GM19240 (cell line): ENCODE data around the gene RAP1A.
"Not testable (repeated sequence)": the region's sequence is repeated elsewhere in the genome, so short reads cannot be mapped to it uniquely, and the experiment has no call there.

Experiments used
- DNase-seq: peaks from one replicate; pipeline ENCODE4 v3.0.0; 2011; ENCODE audit warnings: low spot score; ENCODE audit not compliant: insufficient read length

The RAP1A gene

DNA sequence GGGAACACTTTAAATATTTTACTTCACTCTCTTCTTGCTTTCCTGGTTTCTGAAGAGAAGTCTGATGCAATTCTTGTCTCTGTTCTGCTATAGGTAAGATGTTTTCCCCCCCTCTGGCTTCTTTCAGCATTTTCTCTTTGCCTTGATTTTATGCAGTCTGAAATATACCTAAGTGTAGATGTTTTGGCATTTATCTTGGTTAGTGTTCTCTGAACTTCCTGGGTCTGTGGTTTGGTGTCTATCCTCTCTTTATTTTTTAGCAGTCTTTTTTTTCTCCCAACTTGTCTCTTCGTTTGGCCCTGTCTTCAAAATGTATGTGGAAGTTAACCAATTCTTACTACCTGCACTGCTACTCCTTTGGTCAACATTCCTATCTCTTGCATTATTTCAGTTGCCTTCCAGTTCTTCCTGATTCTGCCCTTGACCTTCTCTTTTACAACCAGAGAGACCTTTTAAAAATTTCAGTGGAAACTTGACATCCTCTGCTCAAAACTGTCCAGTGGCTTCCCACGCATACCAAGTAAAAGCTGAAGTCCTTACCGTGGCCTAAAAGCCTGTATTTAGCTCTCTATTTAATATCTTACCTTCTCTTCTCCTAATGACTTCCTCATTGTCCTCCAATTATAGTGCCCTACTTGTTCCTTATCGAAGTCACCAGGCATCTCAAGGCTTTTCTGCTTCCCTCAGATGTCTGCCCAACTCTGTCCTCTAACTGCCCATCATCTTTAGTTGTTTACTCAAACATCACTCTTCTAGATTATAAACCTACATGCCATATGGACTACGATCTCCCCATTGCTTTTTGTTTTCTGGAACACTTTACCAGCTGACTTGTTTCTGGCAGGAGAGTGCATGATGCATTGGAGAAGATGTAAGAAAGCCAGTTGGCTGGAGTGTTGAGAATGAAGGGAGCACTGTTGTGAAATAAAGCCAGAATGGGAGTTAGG lies 40.9 kb downstream of the RAP1A start:
- DNase-seq = no peak

DNA sequence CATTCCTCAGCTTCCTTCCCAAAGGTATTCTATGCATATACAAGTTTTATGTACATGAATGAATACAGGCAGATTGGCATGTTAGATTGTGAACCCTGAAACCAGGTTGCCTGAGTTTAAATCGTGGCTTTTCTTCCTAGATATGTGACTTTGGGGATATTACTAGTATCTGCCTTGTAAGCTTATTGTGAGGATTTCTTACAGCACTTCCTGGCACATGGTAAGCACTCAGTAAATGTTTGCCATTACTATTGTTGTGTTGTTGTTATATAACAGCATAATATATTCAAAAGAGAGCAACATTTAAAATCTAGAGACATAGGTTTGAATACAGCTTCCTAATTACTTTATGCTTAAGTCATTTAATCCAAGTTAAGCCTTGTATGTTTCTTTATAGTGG lies 45.1 kb downstream of the RAP1A start:
- DNase-seq = no peak

DNA sequence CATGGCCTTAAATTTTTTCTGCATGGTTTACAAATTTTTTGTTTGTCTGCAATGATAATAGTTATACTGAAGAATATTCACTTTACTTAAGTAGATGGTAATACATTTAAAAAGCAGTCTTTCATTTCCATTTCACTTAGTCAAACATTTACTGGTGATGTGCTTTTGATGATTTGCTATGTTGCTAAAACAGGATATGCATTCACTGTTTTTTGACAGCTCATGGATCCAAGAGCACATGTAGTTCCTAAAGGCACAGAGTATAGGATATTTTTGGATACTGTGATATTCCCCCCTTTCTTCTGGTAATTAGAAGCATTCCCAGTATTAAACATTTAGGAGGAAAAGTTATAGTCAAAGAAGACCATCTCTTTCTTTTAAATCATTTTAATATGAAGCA lies 45.9 kb downstream of the RAP1A start:
- no peak for DNase-seq

DNA sequence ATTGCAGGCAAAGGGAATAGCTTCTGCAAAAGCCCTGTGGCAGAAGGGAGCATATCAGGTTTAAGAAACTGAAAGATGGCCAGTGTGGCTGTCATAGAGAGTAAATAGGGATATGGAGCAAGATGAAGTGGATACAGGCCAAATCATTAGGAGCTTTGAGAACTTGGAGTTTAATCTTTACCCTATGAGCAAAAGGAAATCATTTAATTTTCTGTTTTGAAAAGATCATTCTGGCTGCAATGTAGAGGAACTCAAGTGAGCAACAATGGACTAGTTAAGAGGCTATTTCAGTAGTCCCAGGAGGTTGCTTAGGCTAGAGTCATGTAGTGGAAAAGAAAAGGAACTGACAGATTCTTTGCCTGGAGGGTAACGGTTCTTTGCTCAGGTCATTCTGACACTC lies 47.2 kb downstream of the RAP1A start:
- DNase-seq = no peak

DNA sequence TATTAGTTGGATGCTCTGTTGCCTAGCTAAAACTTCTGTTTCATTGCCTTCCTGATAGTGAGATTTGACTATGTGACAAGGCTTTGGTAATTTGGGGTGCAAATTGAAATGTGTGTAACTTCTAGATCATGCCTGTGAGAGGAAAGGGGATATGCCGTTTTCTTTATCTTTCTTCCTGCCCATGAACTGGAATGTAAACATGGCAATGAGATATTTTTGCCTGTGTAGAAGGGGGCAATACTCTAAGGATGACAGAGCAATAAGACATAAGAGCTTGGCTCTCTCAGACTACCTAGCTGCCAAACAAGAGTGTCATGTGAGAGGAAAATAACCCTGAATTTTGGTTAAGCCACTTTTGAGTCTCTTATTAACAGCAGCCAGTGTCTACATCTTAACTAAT lies 49.7 kb downstream of the RAP1A start:
- DNase-seq = no peak

DNA sequence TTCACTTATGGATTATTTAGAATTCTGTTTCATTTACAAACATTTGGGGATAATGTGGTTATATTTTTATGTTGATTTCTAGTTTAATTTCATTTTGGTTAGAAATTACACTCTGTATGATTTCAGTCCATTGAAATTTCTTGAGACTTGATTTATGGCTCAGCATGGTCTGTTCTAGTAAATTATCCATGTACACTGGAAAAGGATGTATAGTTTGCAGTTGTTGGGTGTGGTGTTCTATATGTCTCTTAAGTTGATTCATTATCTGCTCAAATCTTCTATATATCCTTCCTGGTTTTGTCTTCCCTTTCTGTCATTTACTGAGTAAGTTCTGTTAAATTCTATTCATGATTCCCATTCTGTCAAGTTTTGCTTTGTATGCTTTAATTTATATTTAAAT lies 52.3 kb downstream of the RAP1A start:
- DNase-seq = no peak

DNA sequence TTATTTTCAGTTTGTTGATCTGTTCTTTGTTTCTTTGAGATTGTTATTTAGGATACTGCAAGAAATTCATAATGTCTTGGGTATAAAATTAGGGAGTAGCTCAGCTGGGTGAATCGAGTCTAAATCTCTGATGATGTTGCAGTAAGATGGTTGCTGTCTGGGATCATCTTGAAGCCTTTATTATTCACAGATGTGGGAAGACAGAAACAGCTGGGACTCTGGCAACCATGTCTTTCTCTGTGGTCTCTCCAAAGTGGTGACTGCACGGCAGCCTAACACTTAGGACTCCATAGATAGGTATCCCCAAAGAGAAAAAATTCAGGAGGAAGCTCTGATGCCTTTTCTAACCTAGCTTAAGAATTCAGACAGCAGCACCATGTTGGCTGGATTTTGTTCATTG lies 52.7 kb downstream of the RAP1A start:
- DNase-seq = no peak

DNA sequence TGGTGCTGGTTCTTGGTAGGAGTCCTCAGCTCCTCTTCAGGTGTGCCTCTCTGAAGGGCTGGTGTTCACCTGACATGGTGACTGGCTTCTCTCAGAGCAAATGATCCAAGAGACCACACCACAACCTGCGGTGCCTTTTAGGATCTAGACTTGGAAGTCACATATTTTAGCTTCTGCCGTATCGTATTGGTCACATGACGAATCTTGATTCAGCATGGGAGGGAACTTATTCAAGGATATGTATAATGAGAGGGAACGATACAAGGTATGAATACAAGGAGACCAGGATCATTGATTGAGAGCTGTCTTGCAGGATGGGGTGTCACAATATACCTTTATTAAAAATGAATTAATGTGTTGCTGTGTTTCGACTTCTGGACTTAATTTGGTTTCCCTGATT lies 58.0 kb downstream of the RAP1A start:
- no peak for DNase-seq

DNA sequence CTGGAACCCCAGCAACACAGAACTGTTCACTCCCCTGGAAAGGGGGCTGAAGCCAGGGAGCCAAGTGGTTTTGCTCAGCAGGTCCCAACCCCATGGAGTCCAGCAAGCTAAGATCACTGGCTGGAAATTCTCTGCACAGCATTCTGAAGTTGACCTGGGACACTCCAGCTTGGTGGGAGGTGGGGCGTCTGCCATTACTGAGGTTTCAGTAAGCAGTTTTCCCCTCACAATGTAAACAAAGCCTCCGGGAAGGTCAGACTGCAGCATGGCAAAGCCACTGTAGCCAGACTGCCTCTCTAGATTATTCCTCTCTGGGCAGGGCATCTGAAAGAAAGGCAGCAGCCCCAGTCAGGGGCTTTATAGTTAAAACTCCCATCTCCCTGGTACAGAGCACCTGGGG lies 60.0 kb downstream of the RAP1A start:
- DNase-seq = no peak

DNA sequence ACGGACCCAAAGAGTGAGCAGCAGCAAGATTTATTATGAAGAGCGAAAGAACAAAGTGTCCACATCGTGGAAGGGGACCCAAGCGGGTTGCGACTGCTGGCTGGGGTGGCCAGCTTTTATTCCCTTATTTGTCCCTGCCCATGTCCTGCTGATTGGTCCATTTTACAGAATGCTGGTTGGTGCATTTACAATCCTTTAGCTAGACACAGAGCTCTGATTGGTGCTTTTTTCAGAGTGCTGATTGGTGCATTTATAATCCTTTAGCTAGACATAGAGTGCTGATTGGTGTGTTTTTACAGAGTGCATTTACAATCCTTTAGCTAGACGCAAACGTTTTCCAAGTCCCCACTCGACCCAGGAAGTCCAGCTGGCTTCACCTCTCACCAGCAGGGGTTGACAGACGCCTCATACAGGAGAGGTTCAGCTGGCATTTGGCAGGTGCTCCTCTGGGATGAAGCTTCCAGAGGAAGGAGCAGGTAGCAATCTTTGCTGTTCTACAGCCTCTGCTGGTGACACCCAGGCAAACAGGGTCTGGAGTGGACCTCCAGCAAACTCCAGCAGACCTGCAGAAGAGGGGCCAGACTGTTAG lies 60.7 kb downstream of the RAP1A start:
- DNase-seq = not testable (repeated sequence)

DNA sequence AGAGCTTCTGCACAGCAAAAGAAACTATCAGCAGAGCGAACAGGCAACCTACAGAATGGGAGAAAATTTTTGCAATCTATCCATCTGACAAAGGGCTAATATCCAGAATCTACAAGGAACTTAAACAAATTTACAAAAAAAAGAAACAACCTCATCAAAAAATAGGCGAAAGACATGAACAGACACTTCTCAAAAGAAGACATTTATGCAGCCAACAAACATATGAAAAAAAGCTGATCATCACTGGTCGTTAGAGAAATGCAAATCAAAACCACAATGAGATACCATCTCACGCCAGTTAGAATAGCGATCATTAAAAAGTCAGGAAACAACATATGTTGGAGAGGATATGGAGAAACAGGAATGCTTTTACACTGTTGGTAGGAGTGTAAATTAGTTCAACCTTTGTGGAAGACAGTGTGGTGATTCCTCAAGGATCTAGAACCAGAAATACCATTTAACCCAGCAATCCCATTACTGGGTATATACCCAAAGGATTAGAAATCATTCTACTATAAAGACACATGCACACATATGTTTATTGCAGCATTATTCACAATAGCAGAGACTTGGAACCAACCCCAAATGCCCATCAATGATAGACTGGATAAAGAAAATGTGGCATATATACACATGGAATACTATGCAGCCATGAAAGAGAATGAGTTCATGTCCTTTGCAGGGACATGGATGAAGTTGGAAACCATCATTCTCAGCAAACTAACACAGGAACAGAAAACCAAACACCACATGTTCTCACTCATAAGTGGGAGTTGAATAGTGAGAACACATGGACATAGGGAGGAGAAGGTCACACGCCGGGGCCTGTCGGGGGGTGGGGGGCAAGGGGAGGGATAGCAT lies 65.9 kb downstream of the RAP1A start:
- not testable (repeated sequence) for DNase-seq

DNA sequence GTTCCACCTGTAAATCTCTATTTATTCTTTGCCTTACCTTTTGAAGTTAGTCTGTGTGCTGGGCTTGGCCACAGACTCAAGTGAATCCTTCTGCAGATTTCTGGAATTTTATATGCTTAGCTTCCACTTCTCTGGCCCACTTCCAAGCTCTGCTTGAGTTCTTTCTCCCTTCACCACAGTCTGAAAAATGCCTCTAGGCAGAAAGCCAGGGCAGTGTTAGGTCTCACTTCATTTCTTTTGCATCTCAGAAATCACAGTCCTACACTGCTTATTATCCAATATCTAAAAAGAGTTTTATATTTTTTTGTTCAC lies 70.7 kb downstream of the RAP1A start:
- DNase-seq = no peak

DNA sequence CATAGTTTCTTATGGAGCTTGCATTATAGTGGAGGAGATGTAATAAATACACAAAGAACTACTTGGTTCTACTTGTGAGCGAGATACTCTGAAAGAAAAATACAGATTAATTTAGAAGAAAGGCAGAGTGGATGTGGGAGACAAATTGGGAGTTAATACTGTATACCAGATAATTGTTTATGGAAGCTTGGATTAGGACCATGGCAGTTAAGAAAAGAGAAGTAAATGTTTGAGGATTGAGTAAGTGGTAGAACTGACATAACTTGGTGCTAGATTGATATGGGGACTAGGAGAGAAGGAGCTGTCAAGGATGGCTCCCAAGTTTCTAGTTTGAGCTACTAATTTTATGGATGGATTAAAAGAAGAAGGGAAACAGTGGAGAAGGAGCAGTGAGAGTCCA lies 72.3 kb downstream of the RAP1A start:
- no peak for DNase-seq

DNA sequence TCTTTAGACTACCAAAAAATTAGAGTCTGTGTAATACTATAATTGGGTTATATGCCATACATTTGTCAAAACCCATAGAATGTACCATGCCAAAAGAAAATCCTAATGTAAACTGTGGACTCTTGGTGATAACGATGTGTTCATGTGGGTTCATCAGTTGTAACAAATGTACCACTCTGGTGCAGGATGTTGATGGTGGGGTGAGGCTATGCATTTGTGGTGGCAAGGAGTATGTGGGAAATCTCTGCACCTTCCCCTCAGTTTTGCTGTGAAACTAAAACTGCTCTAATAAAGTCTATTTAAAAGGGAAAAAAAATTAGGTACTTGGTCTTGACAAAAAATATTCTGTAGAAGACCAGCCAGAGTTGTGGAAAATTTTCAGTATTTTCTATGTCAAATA lies 76.2 kb downstream of the RAP1A start:
- no peak for DNase-seq

DNA sequence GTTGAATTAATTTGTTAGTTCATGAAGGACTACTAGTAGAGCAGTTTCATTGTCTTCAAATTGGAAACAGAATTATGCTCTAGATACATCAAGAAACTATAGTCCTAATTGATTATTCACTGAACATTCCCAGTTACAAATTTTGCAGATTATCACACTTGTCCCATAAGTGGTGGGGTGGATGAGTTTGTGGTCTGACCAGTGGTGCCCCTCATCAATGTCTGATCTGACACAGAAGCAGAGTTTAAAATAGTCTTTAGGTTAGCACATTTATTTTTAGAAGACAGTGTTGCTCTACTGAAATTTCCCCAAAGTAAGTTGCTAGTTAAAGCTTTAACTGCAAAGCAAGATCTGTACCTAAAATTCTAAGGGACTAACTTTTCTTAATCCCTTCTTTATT lies 76.7 kb downstream of the RAP1A start:
- DNase-seq = no peak

DNA sequence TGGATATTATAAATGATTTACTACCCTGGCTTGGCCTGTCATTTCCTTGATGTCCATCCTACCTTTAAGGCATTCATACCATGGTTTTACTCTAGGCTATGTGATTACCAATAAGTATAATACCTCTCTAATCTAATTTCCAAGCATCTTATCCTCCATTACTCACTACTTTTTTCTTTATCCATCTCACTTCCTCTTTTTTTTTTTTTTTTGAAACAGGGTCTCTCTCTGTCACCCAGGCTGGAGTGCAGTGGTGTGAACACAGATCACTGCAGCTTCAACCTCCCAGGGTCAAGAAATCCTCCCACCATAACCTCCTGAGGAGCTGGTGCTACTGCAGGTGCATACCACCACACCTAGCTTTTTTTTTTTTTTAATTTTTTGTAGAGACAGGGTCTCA lies 79.7 kb downstream of the RAP1A start:
- no peak for DNase-seq

DNA sequence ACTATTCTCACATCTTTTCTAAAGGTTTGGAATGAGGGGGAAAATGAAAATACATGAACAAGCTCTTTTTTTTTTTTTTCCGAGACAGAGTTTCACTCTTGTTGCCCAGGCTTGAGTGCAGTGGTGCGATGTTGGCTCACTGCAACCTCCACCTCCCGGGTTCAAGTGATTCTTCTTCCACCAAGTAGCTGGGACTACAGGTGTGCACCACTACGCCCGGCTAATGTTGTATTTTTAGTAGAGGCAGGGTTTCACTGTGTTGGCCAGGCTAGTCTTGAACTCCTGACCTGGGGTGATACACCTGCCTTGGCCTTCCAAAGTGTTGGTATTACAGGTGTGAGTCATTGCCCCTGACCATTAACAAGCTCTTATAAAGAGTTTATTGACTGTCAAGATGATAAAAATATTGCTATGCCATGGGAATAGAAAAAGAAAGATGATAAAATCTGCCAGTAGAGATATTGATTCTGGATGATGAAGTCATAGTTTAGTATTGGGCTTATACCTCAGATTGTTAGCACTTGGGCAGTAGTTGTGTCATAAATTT lies 83.0 kb downstream of the RAP1A start:
- DNase-seq = no peak

DNA sequence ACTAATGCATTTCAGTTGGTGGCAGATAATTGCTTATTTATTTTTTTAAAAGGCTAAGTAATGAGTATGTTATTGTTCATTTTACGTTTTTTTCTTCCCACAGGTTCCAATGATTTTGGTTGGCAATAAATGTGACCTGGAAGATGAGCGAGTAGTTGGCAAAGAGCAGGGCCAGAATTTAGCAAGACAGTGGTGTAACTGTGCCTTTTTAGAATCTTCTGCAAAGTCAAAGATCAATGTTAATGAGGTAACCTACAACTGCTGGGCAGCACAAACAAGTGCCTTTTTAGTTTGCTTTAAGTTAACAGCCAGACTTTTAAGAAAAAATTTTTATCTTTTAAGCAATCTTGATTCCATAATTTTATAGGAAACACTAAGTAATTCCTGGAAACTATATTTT lies 84.7 kb downstream of the RAP1A start:
- DNase-seq = no peak

DNA sequence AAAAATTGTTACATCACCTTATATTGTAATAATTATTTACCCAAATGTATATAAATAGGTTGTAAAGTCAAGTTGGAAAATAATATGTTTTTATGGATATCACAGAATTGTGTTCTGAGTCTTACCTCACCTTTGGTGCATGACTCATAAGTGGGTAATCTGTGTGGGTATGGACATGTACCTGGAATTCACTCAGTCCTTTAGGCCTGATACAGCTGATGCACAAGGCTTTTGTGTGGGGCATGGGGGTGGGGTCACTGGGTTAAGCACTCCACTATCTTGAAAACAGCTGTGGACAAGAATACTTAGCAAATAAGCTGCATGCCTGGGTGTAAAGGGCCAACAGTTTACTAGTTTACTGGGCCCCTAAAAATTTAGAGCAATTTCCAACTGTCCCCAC lies 85.2 kb downstream of the RAP1A start:
- no peak for DNase-seq

DNA sequence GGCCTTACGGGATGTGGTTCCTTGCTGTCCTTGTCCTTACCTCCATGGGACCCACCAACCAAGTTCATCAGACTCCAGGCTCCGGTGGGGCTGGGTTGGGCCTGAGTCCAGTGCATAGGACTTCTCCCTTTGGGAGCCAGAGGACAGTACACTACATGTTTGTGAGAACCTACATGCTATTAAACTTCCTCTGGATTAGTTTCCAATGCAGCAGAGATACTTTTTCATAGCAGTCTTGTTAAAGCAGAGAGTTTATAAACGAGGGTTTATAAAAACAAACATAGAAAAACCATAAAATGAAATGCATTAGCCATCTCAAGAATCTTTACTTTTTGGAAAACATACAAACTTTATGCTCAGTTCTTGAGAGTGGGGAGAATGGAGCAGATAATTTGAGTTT lies 86.3 kb downstream of the RAP1A start:
- no peak for DNase-seq

DNA sequence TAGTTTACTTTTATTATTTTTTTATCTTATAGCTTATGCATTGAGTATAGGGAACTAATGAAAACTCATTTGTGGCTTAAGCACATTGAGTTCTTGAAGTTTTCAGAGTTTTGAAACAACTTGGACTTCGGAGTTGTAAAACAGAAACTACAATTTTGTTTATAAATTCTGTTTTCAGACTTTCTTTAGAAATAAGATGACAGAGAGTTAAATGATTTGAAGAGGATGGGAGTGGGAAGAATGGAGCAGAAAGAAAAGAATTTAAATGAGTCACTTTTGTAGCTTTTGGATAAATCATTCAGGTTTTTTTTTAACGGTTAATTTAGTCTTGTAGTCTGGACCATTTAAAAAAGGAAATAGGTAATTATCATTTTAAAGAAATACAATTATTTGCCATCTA lies 87.3 kb downstream of the RAP1A start:
- DNase-seq = no peak

DNA sequence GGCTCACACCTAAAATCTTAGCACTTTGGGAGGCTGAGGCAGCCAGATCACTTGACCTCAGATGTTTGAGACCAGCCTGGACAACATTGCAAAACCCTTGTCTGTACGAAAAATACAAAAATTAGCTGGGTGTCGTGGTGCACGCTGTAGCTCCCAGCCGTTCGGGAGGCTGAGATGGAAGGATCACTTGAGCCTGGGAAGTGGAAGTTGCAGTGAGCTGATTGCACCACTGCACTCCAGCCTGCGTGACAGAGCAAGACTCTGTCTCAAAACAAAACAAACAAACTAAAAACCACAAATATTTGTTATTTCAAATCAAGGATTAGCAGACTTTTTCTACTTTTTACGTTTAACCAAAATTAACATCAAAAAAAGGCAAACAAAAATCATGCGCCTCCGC lies 88.3 kb downstream of the RAP1A start:
- no peak for DNase-seq
